GM18498 (cell line): Measurements from ENCODE around the gene MAST3.
"Not testable (repeated sequence)": the region's sequence is repeated elsewhere in the genome, so short reads cannot be mapped to it uniquely, and the experiment has no call there.

Experiments used
- ATAC-seq: cut with Tn5 transposase; IDR thresholded peaks from one replicate; pipeline ENCODE4 v1.9.1; 2021; ENCODE audit warnings: mild to moderate bottlenecking, moderate library complexity; ENCODE audit not compliant: unreplicated experiment

MAST3 gene

GRCh38 chr19:18085702-18086457 is 11.7 kb upstream of the MAST3 start:
- ATAC-seq, result no peak

DNA sequence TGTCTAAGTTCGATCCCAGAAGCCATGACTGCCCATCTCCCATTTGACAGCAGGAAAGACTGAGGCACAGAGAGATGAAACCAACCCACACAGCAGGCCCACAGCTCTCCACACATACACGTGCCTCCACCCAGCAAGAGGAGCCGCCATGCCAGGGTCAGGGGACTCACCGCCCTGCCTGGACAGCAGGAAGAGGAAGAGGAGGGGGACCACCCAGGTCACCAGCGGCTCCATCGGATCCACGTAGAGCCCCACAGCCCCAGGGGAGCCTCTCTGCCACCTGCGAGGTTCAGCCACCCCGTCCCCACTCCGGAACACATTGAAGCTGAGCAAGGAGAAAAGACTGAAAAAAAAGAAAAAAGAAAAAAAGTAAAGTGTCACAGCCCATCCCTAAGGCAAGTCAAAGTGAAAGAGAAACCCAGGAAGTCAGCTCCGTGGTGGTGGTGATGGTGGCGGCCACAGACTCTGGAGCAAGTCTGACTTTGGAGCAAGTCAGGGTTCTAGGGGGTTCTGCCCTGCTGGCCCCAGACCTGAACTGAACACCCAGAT is 10.9 kb upstream of the MAST3 start, which contains the start of gene IL12RB1:
Gene IL12RB1 (minus strand): TSS at position 345 of the 549 bp plus-strand sequence. CDS start 111 bp downstream, at position 234.
- no peak for ATAC-seq

GRCh38 chr19:18089096-18089541 is 8.5 kb upstream of the MAST3 start:
- ATAC-seq, result not testable (repeated sequence)

- no peak for ATAC-seq
Observed at GRCh38 chr19:18089726-18090125, 7.9 kb upstream of the MAST3 start.

DNA sequence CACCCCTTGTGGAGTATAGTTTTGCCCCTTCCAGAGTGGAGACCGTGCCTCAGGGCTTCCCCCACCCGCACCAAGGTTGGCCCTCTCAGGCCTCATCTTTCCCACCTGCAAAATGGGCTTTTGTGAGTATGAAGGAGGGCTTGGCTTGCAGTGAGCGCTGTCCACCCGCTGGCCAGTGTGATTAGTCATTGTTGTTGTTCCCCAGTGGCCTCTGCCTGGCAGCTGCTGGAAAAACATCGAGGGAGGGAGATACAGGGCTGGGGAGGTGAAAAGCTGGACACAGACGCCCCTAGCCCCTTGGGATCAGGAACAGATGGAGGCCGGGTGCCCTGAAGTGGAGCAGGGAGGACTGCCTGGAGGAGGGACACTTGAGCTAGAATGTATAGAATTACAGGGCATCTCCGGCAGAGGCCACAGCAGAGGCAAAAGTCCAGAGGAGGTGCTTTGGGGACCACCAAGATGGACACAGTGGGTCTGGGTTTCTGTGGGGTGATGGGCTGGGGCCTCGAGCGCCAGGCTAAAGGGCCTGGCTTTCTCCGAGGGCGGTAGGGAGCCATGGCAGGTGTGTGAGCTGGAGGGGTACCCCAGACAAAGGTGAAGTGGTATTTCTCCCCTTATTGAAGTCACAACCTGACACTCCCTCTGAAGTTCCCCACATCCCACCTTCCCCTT is 6.9 kb upstream of the MAST3 start:
- no peak for ATAC-seq

DNA sequence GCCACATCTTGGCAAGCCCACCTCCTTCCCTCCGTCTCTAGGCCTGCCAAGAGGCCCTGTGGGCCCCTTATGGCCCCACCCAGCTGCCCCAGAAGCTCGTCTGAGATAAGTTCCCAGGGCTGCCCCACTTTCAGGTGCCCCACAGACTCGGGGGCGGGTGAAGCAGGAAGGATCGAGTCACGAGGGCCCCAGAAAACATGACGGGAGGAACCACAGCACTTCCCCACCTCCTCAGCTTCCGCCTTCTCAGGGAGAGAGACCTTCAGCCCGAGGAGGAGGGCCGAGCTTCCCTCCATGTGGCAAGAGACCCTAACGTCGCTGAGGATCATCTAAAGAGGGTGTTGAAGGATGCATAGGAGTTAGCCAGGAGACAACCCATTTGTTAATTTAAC is 6.4 kb upstream of the MAST3 start:
- no peak for ATAC-seq

DNA sequence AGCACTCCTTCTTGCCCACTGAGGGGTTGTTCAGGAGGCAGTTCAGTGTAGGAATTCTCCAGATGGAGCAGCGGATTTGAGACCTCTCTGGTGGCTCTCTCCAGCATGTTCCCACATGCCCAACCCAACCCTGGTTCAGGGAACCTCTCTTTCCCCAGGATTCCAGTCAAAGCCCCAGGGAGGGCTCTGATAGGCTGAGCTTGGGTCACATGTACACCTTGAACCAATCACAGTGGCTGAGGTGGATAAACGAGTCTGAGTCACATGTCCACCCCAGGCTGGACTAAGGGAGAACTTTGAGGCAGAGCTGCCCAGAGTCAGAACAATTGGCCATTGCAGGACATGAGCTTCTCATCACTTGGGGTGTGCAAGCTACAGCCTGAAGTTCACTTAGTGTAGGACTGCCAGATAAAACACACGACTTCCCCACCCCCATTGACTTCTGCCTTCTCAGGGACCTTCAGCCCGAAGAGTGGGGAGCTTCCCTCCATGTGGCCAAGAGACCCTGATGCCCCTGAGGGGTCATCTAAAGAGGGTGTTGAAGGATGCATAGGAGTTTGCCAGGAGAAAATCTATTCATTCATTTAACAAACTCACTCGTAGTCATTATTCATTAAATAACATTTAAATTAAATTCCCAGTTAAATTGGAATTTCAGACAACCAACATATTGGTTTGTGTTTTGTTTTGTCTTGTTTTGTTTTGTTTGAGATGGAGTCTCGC is 4.0 kb upstream of the MAST3 start:
- ATAC-seq, result no peak

- no peak for ATAC-seq
Observed at GRCh38 chr19:18096258-18096657, 1.3 kb upstream of the MAST3 start.

DNA sequence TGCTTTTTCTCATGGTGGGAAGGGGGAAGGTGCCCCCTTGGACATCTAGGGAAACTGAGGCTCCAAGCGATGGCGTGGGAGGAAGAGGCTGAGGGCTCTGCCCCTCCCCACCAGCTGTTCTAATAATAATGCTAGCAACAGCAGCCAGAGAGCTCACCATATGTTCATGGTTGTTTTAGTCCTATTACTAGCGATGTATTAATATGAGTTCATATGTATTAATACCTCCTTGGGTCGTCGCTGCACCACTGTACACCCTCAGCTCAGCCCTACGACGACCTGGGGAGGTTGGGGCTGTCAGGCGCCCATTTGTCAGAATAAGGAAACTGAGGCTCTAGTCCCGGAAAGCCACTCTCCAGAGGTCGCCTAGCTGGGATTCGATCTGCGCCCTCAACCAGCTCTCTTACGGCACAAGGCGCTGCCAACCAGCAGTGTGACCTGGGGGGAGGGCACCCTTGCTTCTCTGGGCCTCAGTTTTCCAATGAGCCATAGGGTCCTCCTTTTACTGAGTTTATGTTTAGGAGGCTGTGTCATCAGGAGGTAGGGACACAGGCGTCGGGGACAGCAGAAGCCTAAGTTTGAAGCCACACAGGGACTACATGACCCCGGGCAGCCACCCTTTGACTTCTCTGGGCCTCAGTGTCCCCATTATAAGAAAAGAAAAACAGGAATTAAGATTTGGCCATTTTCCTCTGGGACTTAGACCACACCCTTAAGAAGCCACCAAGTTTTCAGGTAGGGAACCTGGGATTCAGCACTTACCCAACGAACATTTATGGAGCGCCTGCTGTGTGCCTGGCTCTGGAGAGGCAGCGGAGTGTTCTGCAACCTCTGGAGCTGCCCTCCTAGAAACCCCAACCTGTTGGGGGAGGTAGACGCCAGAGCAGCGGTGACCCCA is 664 bp downstream of the MAST3 start:
- no peak for ATAC-seq

DNA sequence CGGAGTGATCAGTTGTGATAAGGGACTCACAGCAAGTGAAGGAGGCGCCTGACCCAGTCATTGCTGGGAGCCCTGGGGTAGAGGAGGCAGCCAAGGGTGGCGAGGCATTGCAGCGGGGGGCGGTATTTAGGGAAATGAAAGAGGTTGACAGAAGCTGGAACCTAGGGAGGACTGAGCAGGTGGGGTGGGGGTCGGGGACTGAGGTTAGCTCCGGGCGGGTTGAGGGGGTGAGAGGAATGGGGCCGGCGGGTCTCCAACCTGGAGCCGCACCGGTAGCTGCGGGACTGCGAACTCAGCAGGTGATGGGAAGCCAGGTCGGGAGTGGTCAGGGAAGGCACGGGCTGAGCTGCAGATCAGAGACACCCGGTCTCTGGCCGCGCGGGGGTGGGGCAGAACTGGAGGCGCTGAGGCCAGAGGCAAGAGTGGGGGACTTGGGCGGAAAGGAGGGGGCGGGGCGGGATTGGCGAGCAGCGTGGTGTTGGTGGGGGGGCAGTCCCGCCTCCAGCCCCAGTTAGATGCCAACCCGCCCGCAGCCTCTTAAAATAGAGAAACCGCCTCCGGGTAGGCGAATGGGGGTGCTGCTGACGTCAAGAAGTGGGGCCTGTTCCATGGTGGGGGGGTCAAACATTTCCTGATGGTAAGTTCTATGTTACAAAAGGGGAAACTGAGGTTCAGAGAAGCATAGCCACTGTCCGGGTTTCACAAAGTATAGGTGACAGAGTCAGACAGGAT is 1.5 kb downstream of the MAST3 start:
- ATAC-seq, result peak; percentile 52

DNA sequence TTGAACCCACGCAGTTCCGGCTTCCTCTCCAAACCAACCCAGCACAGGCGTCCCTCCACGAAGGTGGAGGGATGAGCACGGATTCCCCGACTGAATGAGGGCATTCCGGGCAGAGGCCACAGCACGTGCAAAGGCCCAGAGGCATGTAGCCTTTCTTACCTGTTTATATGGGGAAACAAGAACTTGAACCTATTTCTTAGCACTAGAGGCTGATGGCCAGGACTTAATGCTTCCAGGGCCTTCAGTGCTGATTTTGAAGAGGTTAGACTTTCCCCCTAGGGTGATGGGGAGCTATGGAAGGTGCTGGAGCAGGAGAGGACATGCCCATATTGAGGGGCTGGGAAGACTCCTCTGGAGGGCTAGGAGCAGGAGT is 2.0 kb downstream of the MAST3 start:
- no peak for ATAC-seq

DNA sequence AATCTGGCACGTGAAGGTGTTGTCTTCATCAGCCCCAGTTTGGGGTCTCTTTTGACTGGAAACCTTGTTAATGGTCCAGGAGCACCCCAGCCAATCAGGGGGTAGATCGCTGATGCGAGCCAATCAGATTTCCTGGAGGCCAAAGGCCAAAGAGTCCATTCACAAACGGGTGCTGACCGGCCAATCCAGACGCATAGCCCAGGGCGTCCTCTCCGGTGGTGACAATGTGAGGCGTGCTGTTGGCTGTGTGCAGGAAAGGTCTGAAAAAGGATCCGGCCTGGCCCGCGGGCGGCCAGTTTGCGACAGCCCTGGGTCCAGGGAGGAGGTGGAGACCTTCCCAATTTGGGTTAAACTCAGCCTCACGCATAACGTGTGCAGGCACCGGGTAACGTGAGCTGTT is 3.1 kb downstream of the MAST3 start:
- no peak for ATAC-seq

- no peak for ATAC-seq
Observed at GRCh38 chr19:18101268-18101667, 3.7 kb downstream of the MAST3 start.

- no peak for ATAC-seq
Observed at GRCh38 chr19:18102916-18103542, 5.5 kb downstream of the MAST3 start.

- no peak for ATAC-seq
Observed at GRCh38 chr19:18104793-18105131, 7.2 kb downstream of the MAST3 start.

DNA sequence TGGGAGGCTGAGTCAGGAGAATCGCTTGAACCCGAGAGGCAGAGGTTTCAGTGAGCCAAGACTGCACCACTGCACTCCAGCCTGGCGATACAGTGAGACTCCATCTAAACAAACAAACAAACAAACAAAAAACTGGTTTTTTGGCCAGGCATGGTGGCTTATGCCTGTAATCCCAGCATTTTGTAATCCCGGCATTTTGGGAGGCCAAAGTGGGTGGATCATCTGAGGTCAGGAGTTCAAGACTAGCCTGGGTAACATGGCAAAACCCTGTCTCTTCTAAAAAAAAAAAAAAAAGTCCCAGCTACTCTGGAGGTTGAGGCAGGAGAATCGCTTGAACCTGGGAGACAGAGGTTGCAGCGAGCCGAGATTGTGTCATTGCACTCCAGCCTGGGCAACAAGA is 7.7 kb downstream of the MAST3 start:
- ATAC-seq, result not testable (repeated sequence)

DNA sequence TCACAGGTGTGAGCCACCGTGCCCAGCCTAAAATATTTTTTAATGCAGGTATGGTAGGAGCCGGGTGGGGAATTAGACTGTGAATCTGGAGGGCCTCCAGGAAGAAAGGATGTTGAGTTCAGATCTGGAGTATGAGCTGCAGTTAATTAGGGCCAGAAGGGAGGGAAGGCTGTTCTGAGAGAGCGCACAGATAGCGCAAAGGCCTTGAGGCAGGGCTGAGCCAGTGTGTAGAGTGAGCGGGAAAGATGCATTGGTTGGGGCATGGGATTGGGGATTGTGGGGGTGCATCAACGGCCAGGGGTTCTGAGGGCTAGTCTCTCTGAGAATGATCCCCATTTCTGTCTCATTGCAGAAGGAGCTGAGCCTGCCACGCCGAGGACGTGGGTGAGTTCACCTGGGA is 9.7 kb downstream of the MAST3 start:
- ATAC-seq, result no peak

DNA sequence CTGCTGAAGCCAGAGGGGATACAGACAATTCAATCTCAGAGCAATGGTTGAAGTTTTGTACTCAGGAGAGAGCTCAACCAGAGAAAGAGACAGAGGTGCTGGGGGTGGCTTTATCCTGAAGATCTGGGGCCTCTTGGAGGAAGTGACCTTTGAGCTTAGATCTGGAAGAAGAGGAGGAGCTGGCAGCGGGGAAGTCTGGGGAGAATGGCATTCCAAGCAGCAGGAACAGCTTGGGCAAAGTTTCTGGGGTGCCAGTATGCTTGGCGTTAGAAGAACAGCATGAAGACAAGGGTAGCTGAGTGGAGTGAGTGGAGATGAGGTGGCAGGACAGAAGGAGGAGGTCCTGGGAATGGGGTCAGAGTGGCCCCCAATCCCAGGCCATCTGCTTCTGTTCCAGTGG is 11.3 kb downstream of the MAST3 start:
- no peak for ATAC-seq

GRCh38 chr19:18109341-18109732 is 11.8 kb downstream of the MAST3 start:
- no peak for ATAC-seq
